Limb (tissue), 2 donors: ENCODE results near the gene BEST2.
"Not testable (repeated sequence)": the region's sequence is repeated elsewhere in the genome, so short reads cannot be mapped to it uniquely, and the experiment has no call there.

Experiments used
- DNase-seq, 2 donors: peaks; one replicate each; pipeline ENCODE4 v3.0.0-alpha.2; 2016; ENCODE audit errors: extremely low spot score in 2 of 2

The BEST2 gene

GRCh38 chr19:12751635-12752034, at the start of gene BEST2:
Gene BEST2 (plus strand): TSS chr19:12751791. CDS start chr19:12752593, 802 bp downstream.
- no peak for DNase-seq

GRCh38 chr19:12703046-12703445, 48.5 kb upstream of the BEST2 start:
- peak in 1 of 2 donors; percentile 61 for DNase-seq

- DNase-seq = no peak
Observed at GRCh38 chr19:12705169-12705568, 46.4 kb upstream of the BEST2 start.

- no peak for DNase-seq
Observed at GRCh38 chr19:12705654-12706331, 45.8 kb upstream of the BEST2 start.

- DNase-seq = no peak
Observed at GRCh38 chr19:12706332-12706718, 45.3 kb upstream of the BEST2 start.

GRCh38 chr19:12708641-12709040, 43.0 kb upstream of the BEST2 start:
- no peak for DNase-seq

- DNase-seq = no peak
Observed at GRCh38 chr19:12711187-12711586, 40.4 kb upstream of the BEST2 start.

- not testable (repeated sequence) for DNase-seq
Observed at GRCh38 chr19:12712077-12712476, 39.5 kb upstream of the BEST2 start.

GRCh38 chr19:12713304-12713703, 38.3 kb upstream of the BEST2 start:
- not testable (repeated sequence) for DNase-seq

- no peak for DNase-seq
Observed at GRCh38 chr19:12715102-12715501, 36.5 kb upstream of the BEST2 start.

GRCh38 chr19:12715929-12716328, 35.7 kb upstream of the BEST2 start:
- DNase-seq = no peak

- no peak for DNase-seq
Observed at GRCh38 chr19:12720296-12720695, 31.3 kb upstream of the BEST2 start.

- no peak for DNase-seq
Observed at GRCh38 chr19:12720851-12721655, 30.5 kb upstream of the BEST2 start.

- peak; percentile 65 to 88 for DNase-seq
Observed at GRCh38 chr19:12721656-12722565, 29.7 kb upstream of the BEST2 start.

- peak; percentile 93 to 97 for DNase-seq
Observed at GRCh38 chr19:12722566-12723380, 28.8 kb upstream of the BEST2 start.

GRCh38 chr19:12723381-12723640, 28.3 kb upstream of the BEST2 start:
- DNase-seq = no peak

GRCh38 chr19:12723641-12724426, 27.8 kb upstream of the BEST2 start, which contains the start of gene TNPO2:
Gene TNPO2 (minus strand): TSS chr19:12723932. CDS start chr19:12720977, 2,955 bp downstream.
- peak; percentile 66 to 84 for DNase-seq

GRCh38 chr19:12725612-12726011, 26.0 kb upstream of the BEST2 start:
- DNase-seq = not testable (repeated sequence)

- DNase-seq = no peak
Observed at GRCh38 chr19:12726988-12727316, 24.6 kb upstream of the BEST2 start.

GRCh38 chr19:12727745-12728433, 23.7 kb upstream of the BEST2 start:
- DNase-seq = no peak
